Measurements from ENCODE around the gene GNAQ. TPM values are rescaled to one million over a fixed set of nuclear protein-coding genes. Genes with fewer than 3 reads are reported as not detected.

GNAQ gene
- total and polyA plus RNA-seq, 10 donors, result 4.4 to 52.3 (median 31.2) TPM

DNA sequence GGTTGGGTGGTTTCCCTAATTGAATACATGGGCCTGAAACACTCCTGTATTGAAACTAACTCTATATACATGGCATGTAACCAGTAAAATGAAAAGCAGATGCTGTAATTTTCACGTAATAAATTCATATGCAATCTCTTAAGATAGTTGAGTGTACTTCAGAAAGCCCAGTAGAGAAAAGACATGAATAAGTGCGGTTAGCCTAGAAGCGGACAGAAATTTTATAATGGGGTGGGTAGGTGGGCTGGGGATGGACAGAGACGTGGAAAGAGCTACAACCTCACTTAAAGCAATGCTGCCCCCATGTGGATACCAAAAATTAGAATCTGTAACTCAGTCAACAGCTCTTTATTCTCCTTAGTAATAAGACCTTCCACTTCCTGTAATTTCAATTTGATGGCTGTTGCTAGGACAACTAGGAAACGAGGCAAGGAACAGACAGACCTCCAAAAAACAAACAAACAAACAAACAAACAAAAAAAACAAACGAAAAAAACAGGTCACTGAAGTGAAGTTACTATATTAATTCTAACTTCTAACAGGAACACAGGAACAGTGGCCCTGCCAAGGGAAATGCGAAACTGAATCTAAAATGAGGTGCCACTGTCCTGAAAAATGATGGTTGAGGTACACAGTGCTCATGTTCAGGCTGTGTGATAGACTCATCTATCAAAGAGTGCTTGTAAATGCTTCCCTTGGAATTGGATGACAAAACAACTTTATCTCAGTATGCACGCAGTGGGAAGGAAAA, 280.1 kb downstream of the GNAQ start:
- Histone ChIP-seq H3K9me3 (peaks cover 0 to 4% (median 0%) of the 10 kb centered on the region in 8 donors), H3K27me3 (replicated peaks in 1 of 7) (no peaks in the 10 kb centered on the region), H3K27ac (peak overlapping the region in 1 of 8 donors; percentile 35), H3K4me3 (no peak overlapping the region), H3K36me3 (no peaks in the 10 kb centered on the region), H3K4me1 (peaks cover 0 to 20% (median 9%) of the 10 kb centered on the region in 6 donors)
- intact Hi-C loops (cut with DNase I; ENCODE audit: low total_unique reads), result no loop called here
- 46 to 52% (median 49%) methylated on average over 8 of the region's 8 CpGs for WGBS, 5 donors
- no peak for TF ChIP-seq POLR2AphosphoS5 (IDR thresholded peaks at IDR 0.05)
- TF ChIP-seq, protein P1, sequence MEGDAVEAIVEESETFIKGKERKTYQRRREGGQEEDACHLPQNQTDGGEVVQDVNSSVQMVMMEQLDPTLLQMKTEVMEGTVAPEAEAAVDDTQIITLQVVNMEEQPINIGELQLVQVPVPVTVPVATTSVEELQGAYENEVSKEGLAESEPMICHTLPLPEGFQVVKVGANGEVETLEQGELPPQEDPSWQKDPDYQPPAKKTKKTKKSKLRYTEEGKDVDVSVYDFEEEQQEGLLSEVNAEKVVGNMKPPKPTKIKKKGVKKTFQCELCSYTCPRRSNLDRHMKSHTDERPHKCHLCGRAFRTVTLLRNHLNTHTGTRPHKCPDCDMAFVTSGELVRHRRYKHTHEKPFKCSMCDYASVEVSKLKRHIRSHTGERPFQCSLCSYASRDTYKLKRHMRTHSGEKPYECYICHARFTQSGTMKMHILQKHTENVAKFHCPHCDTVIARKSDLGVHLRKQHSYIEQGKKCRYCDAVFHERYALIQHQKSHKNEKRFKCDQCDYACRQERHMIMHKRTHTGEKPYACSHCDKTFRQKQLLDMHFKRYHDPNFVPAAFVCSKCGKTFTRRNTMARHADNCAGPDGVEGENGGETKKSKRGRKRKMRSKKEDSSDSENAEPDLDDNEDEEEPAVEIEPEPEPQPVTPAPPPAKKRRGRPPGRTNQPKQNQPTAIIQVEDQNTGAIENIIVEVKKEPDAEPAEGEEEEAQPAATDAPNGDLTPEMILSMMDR (IDR thresholded peaks at IDR 0.05 in 8 of 11, conservative IDR thresholded peaks at IDR 0.05 in 3 of 11), result peak; percentile 7 to 63 (median 39)
- no peak for TF ChIP-seq POLR2A (IDR thresholded peaks at IDR 0.05)
- no peak for DNase-seq

DNA sequence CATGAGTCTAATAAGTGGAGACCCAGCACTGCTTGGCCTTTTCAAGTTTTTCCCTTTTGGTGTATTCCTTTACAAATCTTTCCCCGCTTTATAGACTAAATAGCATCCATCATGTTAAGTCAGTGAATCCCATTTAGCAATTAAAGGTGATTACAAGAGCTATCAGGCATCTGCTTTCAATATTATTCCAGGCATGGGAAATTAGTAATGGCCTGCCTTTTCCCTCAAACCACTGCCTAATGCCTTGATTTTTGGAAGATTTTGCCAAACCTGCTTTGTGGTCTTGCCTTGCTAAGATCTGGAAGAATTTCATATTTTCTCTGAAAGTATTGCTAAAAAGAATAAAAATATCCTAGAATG, 280.6 kb downstream of the GNAQ start:
- Histone ChIP-seq H3K36me3 (no peaks in the 10 kb centered on the region), H3K27me3 (replicated peaks in 1 of 7) (no peaks in the 10 kb centered on the region), H3K4me3 (no peak overlapping the region), H3K9me3 (no peaks in the 10 kb centered on the region), H3K4me1 (peaks cover 0 to 20% (median 9%) of the 10 kb centered on the region in 6 donors), H3K27ac (no peak overlapping the region)
- no peak for DNase-seq
- TF ChIP-seq, protein P1 (IDR thresholded peaks at IDR 0.05 in 8 of 11, conservative IDR thresholded peaks at IDR 0.05 in 3 of 11), result no peak
- TF ChIP-seq POLR2AphosphoS5 (IDR thresholded peaks at IDR 0.05), result no peak
- TF ChIP-seq POLR2A (IDR thresholded peaks at IDR 0.05), result no peak
- 90 to 100% (median 100%) methylated on average over 1 of the region's 1 CpG for WGBS, 5 donors
- intact Hi-C loops (cut with DNase I; ENCODE audit: low total_unique reads), result no loop called here

DNA sequence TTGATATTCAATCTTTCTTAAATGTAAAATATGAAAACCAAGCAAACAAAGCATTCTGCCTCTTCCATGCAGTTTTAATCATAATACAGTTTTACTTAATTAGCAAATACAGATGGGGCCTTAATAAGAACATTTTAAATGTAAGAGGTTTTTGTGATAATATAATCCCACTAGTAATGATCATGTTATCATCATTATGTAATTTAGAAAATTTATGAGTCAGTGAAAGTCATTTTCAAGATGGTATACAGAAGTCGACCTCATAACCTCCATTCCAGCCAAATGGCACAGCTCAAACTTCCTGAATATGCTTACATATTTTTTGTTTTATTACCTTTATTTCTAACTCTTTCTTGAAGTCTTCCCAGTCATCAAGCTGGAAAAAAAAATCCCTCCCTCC, 281.3 kb downstream of the GNAQ start:
- TF ChIP-seq POLR2AphosphoS5 (IDR thresholded peaks at IDR 0.05) (no peak), POLR2A (IDR thresholded peaks at IDR 0.05) (no peak)
- TF ChIP-seq, protein P1 (IDR thresholded peaks at IDR 0.05 in 8 of 11, conservative IDR thresholded peaks at IDR 0.05 in 3 of 11), result no peak
- intact Hi-C loops (cut with DNase I; ENCODE audit: low total_unique reads), result no loop called here
- no peak overlapping the region for H3K27ac ChIP-seq
- 53 to 81% (median 55%) methylated on average over 1 of the region's 1 CpG for WGBS, 5 donors
- no peaks in the 10 kb centered on the region for H3K27me3 ChIP-seq (replicated peaks in 1 of 7)
- no peak for DNase-seq
- H3K36me3 ChIP-seq, result no peaks in the 10 kb centered on the region
- H3K4me1 ChIP-seq, result peaks cover 0 to 20% (median 9%) of the 10 kb centered on the region in 6 donors
- H3K4me3 ChIP-seq, result no peak overlapping the region
- no peaks in the 10 kb centered on the region for H3K9me3 ChIP-seq

DNA sequence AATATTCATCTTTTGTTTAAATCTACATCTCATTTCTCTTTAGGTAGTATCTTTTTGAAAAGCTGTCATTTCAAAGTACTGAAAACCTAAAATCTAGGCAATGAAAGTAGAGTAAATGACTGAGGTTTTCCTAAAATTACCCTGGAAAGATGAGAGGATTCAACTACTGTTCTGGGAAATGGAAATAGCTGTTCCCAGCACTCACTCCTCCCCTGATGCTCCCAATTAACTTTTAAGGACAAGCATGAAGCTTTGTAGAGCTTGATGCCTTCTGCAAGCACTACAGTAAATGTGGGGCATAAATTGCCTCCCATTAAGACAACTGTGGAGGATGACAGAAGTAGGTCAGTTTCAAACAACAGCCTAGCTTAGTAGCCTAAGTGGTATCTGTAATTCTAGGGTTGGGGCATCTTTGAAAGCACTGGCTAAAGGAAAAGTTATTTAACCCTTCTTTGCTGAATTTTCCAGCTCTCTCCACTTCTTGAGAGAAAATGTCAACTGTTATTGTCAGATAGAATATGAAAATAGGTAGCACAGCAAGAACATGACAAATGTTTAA, 283.3 kb downstream of the GNAQ start:
- no peak for DNase-seq
- Histone ChIP-seq H3K4me1 (peaks cover 0 to 24% (median 9%) of the 10 kb centered on the region in 6 donors), H3K27ac (peak overlapping the region in 2 of 8 donors; percentile 17 to 19), H3K27me3 (replicated peaks in 1 of 7) (no peaks in the 10 kb centered on the region), H3K36me3 (no peaks in the 10 kb centered on the region), H3K4me3 (no peak overlapping the region), H3K9me3 (no peaks in the 10 kb centered on the region)
- intact Hi-C loops (cut with DNase I; ENCODE audit: low total_unique reads), result no loop called here
- TF ChIP-seq POLR2AphosphoS5 (IDR thresholded peaks at IDR 0.05) (no peak), POLR2A (IDR thresholded peaks at IDR 0.05) (no peak)
- TF ChIP-seq, protein P1 (IDR thresholded peaks at IDR 0.05 in 8 of 11, conservative IDR thresholded peaks at IDR 0.05 in 3 of 11), result no peak
